ENCODE measurements around the gene NISCH.

The NISCH gene

GRCh38 chr3:52472239-52473000 lies 17.0 kb downstream of the NISCH start:
- DNase-seq, result no peak

DNA sequence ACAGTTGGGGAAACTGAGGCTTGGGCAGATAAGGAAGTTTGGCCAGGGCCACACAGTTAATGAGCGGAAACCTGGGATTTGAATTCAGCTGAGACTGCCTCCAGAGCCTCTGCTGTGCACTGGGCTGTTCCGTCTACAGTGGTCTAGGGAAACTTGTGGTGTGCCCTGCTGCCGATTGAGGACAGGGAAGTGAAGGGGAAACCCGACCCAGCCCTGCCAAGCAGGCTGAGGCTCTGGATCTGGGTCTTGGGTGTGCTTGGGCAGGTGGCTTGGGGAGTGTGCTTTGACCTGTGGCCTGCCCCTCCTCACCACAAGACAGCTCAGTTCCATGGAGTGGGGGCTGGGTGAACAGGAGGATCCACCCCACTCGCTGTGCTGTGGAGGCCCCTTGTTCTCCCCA lies 17.6 kb downstream of the NISCH start:
- DNase-seq, result no peak

DNA sequence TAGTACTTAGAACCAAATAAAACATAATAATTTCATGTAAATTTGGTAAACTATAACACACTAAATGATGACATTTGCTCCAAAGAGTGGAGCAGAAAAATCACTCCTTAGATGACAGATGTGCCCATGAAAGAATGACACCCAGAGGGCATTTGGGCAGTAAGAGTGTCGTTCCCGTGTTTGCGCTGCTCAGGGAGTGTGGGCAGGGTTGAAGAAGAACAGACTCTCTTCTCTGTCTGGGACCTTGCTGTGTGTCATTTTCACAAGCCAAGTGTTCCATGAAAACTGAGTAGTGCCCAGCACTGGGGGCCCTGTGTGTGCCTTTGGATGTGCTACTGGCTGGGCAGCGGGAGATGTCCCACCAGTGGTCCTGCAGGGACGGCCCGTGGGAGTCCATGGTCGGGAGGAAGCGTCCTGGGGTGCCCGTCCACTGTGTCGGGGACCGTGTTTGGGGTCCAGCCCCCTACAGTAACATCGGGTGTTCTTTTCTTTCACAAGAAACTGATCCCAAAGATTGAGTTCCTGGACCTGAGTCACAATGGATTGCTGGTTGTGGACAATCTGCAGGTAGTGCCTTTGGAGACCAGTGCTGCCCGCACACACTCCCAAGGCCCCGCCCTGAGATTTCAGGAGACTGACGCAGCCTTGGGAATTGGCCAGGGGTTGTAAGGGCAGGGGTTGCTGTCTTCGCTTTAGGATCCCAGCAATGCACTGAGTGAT lies 21.8 kb downstream of the NISCH start:
- DNase-seq, result no peak

- no peak for DNase-seq
Measured at GRCh38 chr3:52477796-52478095, 22.3 kb downstream of the NISCH start.

- DNase-seq, result no peak
Measured at GRCh38 chr3:52479037-52479876, 23.9 kb downstream of the NISCH start.

- DNase-seq, result no peak
Measured at GRCh38 chr3:52479877-52480575, 24.6 kb downstream of the NISCH start.

DNA sequence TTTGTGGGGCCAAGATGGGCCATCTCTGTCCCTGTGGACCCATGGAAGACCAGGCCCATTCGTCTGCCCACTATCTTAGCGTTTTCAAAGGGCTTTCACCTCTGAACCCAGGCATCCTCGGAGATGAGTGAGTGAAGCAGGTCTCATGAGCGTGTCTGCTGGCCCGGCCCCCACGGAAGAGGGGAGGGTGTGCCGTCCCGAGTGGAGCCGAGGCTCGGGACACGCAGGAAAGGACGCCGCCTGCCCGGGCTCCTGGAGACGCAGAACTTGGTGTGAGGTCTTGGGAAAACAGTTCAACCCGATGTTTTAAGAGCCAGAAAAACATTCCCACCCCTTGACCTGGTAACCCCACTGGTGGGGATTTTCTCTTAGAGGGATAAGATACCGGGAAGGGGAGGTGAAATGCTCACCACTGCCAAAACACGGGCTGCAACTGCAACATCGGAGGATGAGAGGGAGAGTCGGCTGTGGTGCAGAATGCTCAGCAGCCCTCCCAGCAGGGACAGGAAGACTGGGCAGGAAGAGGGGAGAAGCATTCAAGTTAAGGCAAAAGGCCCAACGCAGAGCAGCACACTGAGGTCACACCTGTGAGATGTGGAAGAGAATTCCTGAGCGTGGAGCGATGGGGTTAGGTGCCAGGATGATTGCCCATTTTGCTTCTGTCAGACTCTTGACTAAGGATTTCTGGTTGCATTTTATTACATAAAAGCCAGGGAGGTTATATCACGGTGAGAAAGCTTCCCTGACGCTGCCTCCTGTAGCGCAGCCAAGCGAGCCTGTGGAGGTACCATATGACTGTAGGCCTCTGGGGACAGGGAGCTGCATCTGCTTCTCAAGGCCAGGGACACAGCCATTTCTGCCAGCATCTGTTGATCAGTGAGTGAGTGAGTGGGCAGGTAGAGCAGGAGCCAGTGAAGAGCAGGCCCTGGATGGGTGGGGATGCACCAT lies 25.6 kb downstream of the NISCH start:
- no peak for DNase-seq

DNA sequence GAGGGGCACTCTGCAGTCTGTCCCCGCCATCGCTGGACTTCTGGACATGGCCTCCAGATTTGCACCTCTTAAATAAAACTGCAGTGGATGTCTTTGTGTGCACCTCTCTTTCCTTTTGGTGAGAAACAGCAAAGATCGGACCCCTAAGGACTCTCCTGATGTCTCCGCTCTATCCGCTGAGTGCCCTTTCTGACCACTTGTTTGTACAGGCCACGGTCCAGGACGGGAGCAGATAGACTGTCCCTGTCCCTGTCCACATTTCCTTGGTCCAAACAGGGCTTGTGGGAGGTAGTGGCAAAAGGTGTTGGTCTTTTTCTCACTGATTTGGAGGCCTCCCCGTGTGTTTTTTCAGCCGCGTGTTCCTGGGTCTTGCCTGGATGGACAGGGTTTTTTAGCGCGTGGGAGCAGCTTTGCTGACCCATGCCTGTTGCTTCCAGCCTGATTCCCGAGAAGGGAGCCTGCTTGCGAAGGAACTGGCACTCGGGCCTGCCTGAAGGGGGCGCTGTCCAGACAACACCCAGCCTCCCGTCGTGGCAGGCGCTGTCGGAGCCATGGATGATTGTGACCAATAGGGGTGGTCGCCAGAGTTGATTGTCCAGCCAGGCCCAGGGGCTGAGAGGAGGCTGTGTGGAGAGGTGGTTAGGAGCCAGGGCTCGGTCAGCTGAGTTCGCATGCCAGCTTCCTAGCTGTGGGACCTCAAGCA lies 26.6 kb downstream of the NISCH start:
- no peak for DNase-seq

DNA sequence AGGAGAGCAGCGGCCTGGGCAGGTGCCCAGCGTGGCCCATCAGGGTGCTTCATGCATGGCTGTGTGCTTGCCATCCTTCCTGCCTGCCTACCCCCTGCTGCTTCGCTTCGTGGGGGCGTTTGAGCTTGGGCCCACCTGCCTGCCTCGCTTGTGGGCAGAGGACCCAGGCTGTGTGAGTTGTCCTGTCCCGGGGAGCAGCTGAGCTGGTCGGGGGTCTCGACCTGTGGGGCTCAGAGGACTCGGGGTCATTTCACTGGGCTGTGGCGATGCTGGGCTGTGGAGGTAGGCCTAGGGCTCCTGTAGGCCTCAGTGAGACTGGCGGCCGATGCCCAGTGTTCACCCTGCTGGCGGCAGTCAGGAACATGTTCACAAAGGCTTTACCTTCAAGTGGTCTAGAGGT lies 27.7 kb downstream of the NISCH start:
- DNase-seq, result no peak

DNA sequence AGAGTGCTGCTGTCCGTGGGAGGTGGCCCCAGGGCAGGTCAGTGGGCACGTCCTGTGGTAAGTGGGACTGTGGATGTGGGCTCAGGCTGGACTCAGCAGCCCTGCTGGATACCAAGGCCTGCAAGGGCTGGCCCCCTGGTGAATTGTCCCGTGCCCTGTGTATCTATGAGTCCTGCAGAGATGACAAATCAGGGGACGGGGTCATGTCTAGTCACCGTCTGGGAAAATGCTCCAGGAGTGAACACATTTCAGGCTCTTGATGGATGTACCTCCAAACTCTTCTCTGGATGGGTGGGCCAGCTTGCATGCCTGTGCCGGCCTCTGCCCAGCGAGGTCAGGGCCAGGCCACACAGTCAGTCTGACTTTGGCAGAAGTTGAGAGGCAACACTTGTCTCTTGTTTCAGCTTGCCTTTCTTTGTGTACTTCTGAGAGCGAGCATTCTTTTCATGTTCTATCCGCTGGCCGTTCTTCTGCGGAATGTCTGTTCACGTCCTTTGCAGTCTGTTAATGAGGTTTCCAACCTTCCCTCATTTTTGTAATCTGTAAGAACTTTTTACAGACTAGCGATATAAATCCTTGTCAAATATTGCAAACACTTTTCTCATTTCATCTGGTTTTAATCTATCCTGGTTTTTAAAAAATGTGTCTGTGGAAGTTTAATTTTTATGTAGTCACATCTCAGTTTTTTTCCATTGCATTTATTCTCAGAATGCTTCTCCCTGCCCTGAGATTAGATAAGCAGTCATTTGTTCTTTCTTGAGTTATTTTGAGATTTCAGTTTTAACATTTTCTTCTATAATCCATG lies 28.4 kb downstream of the NISCH start:
- DNase-seq, result no peak

DNA sequence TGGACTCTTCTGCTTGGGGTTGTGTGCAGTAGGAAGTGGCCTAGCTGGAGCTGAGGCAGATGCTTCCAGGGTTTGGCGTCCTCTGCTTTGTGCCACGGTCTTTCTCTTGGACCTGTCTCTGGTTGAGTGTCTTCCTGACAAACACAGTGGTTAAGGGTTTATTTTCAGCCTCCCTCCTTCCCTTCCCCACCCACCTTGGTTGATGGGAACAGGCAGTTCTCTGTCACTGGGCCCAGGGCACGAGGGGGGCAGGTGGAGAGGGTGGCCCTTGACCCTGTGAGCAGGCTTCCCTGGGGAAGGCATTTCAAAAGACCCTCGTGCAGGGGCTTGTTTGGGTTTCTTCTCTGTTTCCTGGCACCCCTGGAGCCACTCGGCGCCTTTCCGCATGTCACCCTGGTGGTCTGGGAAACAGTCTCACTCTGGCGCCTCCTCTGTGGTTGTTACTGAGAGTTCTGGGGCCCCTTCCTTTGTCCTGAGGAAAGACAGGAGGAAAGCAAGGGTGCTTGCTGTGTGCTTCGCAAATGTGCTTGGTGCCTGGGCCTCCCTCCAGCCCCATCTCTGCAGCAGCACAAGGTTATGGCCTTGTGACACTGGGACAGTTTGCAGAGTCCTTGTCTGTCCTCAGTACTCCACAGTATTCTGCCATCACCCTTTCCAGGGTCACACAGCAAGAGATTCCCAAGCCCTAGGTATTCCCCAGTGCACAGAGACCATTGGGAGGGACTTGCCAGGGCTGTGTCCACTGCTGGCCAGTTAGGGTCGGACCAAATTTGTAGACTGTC lies 29.5 kb downstream of the NISCH start:
- DNase-seq, result no peak

DNA sequence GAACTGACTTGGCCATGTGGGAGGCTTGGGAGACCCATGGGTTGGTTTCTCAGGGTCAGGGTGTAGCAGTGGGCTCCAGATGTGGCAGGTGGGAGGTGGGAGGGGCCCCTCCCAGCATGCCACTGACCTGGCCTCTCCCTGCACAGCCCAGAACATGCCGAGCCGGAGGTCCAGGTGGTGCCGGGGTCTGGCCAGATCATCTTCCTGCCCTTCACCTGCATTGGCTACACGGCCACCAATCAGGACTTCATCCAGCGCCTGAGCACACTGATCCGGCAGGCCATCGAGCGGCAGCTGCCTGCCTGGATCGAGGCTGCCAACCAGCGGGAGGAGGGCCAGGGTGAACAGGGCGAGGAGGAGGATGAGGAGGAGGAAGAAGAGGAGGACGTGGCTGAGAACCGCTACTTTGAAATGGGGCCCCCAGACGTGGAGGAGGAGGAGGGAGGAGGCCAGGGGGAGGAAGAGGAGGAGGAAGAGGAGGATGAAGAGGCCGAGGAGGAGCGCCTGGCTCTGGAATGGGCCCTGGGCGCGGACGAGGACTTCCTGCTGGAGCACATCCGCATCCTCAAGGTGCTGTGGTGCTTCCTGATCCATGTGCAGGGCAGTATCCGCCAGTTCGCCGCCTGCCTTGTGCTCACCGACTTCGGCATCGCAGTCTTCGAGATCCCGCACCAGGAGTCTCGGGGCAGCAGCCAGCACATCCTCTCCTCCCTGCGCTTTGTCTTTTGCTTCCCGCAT lies 31.8 kb downstream of the NISCH start:
- DNase-seq, result no peak

DNA sequence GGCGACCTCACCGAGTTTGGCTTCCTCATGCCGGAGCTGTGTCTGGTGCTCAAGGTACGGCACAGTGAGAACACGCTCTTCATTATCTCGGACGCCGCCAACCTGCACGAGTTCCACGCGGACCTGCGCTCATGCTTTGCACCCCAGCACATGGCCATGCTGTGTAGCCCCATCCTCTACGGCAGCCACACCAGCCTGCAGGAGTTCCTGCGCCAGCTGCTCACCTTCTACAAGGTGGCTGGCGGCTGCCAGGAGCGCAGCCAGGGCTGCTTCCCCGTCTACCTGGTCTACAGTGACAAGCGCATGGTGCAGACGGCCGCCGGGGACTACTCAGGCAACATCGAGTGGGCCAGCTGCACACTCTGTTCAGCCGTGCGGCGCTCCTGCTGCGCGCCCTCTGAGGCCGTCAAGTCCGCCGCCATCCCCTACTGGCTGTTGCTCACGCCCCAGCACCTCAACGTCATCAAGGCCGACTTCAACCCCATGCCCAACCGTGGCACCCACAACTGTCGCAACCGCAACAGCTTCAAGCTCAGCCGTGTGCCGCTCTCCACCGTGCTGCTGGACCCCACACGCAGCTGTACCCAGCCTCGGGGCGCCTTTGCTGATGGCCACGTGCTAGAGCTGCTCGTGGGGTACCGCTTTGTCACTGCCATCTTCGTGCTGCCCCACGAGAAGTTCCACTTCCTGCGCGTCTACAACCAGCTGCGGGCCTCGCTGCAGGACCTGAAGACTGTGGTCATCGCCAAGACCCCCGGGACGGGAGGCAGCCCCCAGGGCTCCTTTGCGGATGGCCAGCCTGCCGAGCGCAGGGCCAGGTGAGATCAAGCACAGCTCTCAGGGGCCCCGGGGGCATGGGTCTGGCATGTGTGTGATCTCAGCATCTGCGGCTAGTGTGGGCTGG lies 32.6 kb downstream of the NISCH start:
- no peak for DNase-seq

DNA sequence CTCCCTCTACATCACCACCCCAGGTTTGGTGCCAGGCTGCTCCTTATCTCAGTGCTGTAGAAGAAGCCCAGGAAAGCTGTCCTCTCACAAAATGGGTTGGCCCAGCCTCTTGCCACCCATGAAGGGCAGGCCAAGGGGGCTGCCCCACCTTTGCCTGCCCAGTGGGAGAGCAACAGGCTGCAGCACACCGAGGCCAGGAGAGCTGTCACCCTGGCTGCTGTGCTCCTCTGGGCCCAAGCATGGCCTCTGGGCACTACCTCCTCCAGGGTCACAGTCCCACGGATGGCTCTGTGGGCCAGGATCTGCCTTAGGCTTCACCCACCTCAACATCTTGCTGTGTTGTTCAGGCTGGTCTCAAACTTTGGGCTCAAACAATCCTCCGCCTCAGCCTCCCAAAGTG lies 33.3 kb downstream of the NISCH start:
- no peak for DNase-seq

GRCh38 chr3:52489453-52489852 lies 34.0 kb downstream of the NISCH start:
- no peak for DNase-seq

DNA sequence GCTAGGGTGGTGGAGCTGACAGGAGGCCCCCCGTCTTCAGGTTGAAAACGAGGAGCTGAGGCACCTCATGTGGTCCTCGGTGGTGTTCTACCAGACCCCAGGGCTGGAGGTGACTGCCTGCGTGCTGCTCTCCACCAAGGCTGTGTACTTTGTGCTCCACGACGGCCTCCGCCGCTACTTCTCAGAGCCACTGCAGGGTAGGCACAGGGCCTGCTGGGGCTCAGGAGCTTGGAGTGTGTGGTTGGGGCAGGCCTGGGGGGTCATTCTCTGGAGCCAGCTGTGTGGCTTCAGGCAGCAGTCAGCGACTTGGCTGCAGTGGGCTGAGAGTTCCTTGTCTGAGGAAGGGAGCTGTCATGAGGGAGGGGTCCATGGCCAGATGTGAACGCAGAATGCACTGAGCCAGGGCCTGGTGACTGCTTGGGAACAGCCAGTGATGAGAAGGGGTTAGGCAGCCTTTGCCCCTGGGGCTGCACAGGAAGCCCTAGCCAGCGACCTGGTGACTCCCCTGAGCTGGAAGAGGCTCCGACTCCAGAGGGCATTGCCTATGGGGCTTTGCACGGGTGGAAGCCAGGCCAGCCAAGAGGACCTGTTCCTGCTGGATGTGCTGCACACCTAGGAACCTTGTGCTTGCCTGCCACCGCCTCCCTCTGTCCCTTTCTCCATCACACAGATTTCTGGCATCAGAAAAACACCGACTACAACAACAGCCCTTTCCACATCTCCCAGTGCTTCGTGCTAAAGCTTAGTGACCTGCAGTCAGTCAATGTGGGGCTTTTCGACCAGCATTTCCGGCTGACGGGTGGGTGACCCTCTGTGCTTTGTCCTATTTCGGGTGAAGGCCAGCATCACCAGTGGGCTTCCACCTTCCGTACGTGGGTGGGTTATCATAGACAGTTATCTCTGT lies 34.9 kb downstream of the NISCH start:
- no peak for DNase-seq

Data from CD4-positive, alpha-beta T cell treated with Interleukin-21 for 1 hour (primary cell).